Brain microvascular endothelial cell (primary cell): Measurements from ENCODE around the gene CHCHD5.
A peak's percentile ranks its signal among the peaks of the same experiment; 100 is the strongest.
"Not testable (repeated sequence)": the region's sequence is repeated elsewhere in the genome, so short reads cannot be mapped to it uniquely, and the experiment has no call there.

Experiments used
- DNase-seq: peaks from one replicate; pipeline ENCODE4 v3.0.0-alpha.2; 2020
- H3K27ac ChIP-seq: fragments of 250-450 bp; sonication (Bioruptor Pico); 2 replicates; pipeline ENCODE4 v1.5.1; 2020; ENCODE audit warnings: mild to moderate bottlenecking, moderate library complexity
- H3K27me3 ChIP-seq: fragments of 250-450 bp; sonication (Bioruptor Pico); replicated peaks from 2 replicates; pipeline ENCODE4 v1.5.1; 2020; ENCODE audit warnings: mild to moderate bottlenecking
- H3K36me3 ChIP-seq: fragments of 250-450 bp; sonication (Bioruptor Pico); replicated peaks from 2 replicates; pipeline ENCODE4 v1.5.1; 2020; ENCODE audit warnings: mild to moderate bottlenecking
- H3K4me3 ChIP-seq: 2 replicates; pipeline ENCODE4 v1.5.1; 2011; ENCODE audit warnings: low read depth, mild to moderate bottlenecking, control low read depth, low read length, moderate library complexity
- in situ Hi-C: cut with HindIII; loops from 2 replicates; pipeline ENCODE4 v1.10.0; 2017; ENCODE audit warnings: low sequenced_read_pairs, low pct_ligation_motif_present
- TF ChIP-seq, protein P1 (sequence below): IDR thresholded peaks from 2 replicates; pipeline ENCODE4 v1.5.1; 2011; ENCODE audit warnings: low read depth, mild to moderate bottlenecking, moderate library complexity, low read length, control low read depth, inconsistent platforms; ENCODE audit errors: missing control alignments

The CHCHD5 gene, protein sequence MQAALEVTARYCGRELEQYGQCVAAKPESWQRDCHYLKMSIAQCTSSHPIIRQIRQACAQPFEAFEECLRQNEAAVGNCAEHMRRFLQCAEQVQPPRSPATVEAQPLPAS

GRCh38 chr2:112584134-112584890 lies at the start of gene CHCHD5:
Gene CHCHD5 (plus strand): TSS chr2:112584609. CDS start chr2:112584648, 39 bp downstream.
- DNase-seq = peak; percentile 95
- in situ Hi-C loops = no loop called here
- Histone ChIP-seq H3K36me3 (no peaks in the 10 kb centered on the region), H3K27me3 (no peaks in the 10 kb centered on the region), H3K27ac (peak within 1 kb of the TSS; percentile 95), H3K4me3 (peak within 1 kb of the TSS; percentile 90)
- TF ChIP-seq, protein P1, sequence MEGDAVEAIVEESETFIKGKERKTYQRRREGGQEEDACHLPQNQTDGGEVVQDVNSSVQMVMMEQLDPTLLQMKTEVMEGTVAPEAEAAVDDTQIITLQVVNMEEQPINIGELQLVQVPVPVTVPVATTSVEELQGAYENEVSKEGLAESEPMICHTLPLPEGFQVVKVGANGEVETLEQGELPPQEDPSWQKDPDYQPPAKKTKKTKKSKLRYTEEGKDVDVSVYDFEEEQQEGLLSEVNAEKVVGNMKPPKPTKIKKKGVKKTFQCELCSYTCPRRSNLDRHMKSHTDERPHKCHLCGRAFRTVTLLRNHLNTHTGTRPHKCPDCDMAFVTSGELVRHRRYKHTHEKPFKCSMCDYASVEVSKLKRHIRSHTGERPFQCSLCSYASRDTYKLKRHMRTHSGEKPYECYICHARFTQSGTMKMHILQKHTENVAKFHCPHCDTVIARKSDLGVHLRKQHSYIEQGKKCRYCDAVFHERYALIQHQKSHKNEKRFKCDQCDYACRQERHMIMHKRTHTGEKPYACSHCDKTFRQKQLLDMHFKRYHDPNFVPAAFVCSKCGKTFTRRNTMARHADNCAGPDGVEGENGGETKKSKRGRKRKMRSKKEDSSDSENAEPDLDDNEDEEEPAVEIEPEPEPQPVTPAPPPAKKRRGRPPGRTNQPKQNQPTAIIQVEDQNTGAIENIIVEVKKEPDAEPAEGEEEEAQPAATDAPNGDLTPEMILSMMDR = peak; percentile 21

- Histone ChIP-seq H3K36me3 (peaks cover 16% of the 10 kb centered on the region), H3K4me3 (no peak overlapping the region), H3K27ac (no peak overlapping the region), H3K27me3 (no peaks in the 10 kb centered on the region)
- no peak for DNase-seq
- in situ Hi-C loops = no loop called here
- TF ChIP-seq, protein P1 = no peak
Observed at GRCh38 chr2:112534826-112535225, 49.6 kb upstream of the CHCHD5 start.

DNA sequence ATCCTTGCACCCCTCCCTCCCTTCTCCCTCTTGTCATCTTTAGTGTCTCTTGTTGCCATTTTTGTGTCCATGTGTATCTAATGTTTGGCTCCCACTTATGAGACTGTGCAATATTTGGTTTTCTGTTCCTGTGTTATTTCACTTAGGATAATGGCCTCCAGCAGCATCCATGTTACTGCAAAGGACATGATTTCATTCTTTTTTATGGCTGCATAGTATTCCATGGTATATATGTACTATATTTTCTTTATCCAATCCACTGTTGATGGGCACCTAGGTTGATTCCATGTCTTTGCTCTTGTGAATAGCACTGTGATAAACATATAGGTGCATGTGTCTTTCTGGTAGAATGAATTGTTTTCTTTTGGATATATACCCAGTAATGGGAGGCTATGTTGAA lies 47.7 kb upstream of the CHCHD5 start:
- in situ Hi-C loops, H3K27me3 ChIP-seq, H3K4me3 ChIP-seq, DNase-seq, H3K27ac ChIP-seq: not testable (repeated sequence)
- H3K36me3 ChIP-seq = peaks cover 10% of the 10 kb centered on the region

DNA sequence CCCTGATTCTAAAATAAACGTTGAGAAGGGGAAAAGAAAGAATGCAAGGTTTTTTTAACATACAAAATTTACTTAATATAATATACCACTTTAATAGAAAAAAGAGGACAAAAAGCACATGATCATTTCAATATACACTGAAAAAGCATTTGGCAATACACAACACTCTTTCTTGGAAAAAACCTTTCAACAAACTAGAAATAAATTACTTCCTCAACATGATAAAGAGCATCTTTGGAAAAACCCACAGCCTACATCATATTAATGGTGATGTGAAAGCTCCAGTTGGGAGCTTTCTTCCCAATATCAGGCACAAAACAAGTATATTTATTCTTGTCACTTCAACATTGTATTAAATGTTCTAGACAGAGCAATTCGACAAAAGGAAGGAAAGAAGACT lies 45.1 kb upstream of the CHCHD5 start:
- TF ChIP-seq, protein P1 = no peak
- in situ Hi-C loops = no loop called here

DNA sequence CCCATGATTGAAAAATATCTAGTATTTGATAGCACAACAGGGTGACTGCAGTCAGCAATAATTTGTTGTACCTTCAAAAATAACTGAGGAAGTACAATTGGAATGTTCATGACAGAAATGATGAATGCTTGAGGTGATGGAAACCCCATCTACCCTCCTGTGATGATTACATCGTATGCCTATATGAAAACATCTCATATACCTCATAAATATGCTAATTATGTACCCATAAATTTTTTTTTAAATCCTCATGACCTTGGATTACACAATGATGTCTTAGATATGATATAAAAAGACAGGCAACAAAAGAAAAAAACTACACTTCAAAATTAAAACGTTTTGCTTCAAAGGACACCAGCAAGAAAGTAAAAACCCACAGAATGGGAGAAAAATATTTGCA lies 43.5 kb upstream of the CHCHD5 start:
- no peak overlapping the region for H3K27ac ChIP-seq
- no peaks in the 10 kb centered on the region for H3K27me3 ChIP-seq
- in situ Hi-C loops = no loop called here
- H3K36me3 ChIP-seq = peaks cover under 1% of the 10 kb centered on the region
- H3K4me3 ChIP-seq = no peak overlapping the region
- no peak for DNase-seq
- TF ChIP-seq, protein P1 = no peak

More for the DNA sequence above, 45.1 kb upstream of the CHCHD5 start:
- Histone ChIP-seq H3K27ac (no peak overlapping the region), H3K36me3 (no peaks in the 10 kb centered on the region), H3K27me3 (no peaks in the 10 kb centered on the region), H3K4me3 (no peak overlapping the region)
- no peak for DNase-seq

GRCh38 chr2:112541315-112542122 lies 42.9 kb upstream of the CHCHD5 start:
- in situ Hi-C loops = no loop called here
- peak; percentile 48 for DNase-seq

More at GRCh38 chr2:112541315-112542122, 42.9 kb upstream of the CHCHD5 start:
- peaks cover 3% of the 10 kb centered on the region for H3K36me3 ChIP-seq
- peak overlapping the region; percentile 96 for H3K4me3 ChIP-seq
- TF ChIP-seq, protein P1 = no peak
- no peaks in the 10 kb centered on the region for H3K27me3 ChIP-seq
- peak overlapping the region; percentile 95 for H3K27ac ChIP-seq
